Activated CD8-positive, alpha-beta T cell treated with anti-CD3 and anti-CD28 coated beads for 36 hours (primary cell): ENCODE results near the gene STAG1. TPM values are rescaled to one million over a fixed set of nuclear protein-coding genes. Genes with fewer than 3 reads are reported as not detected.
"Not testable (repeated sequence)": the region's sequence is repeated elsewhere in the genome, so short reads cannot be mapped to it uniquely, and the experiment has no call there.

Experiments
- ATAC-seq: fragments of 200-7000 bp; cut with Tn5 transposase; one replicate; pipeline ENCODE4 v1.10.0; 2021; ENCODE audit warnings: mild to moderate bottlenecking, moderate library complexity
- CTCF ChIA-PET: fragments of 350-600 bp; sonication (Branson Sonifier 250); formaldehyde crosslinking; loops from one replicate; lab custom pipeline; 2021; ENCODE audit warnings: antibody characterized with exemption; lab: Charles Lee
- POLR2A ChIA-PET: fragments of 350-600 bp; sonication (Branson Sonifier 250); formaldehyde crosslinking; loops from one replicate; lab custom pipeline; 2021; ENCODE audit warnings: antibody characterized with exemption; lab: Charles Lee
- DNase-seq: peaks from one replicate; pipeline ENCODE4 v3.0.0-alpha.2; 2020
- H3K27ac Mint-ChIP-seq: one replicate; pipeline ENCODE4 v1.8.0; 2021; ENCODE audit warnings: mild to moderate bottlenecking, mixed read lengths
- H3K27me3 Mint-ChIP-seq: one replicate; pipeline ENCODE4 v1.8.0; 2021; ENCODE audit warnings: mixed read lengths
- H3K36me3 Mint-ChIP-seq: one replicate; pipeline ENCODE4 v1.8.0; 2021; ENCODE audit warnings: low read depth, mixed read lengths
- H3K4me1 Mint-ChIP-seq: one replicate; pipeline ENCODE4 v1.8.0; 2021; ENCODE audit warnings: low read depth, mixed read lengths
- H3K4me3 Mint-ChIP-seq: one replicate; pipeline ENCODE4 v1.8.0; 2021; ENCODE audit warnings: mild to moderate bottlenecking, moderate library complexity, mixed read lengths
- H3K9me3 Mint-ChIP-seq: one replicate; pipeline ENCODE4 v1.8.0; 2021; ENCODE audit warnings: mixed read lengths
- intact Hi-C: fragments of 100-400 bp; cut with micrococcal nuclease; formaldehyde crosslinking; loops from one replicate; pipeline ENCODE4 v1.10.0; 2022
- total RNA-seq, 2 experiments: library from RNA; stranded (reverse); gene quantifications; one replicate each; pipeline ENCODE4 v1.2.3, GENCODE V29; 2021
- TF ChIP-seq, protein P1 (sequence below): fragments of 200-600 bp; IDR thresholded peaks from one replicate; pipeline ENCODE4 v1.8.0; 2022; ENCODE audit warnings: antibody characterized with exemption, mild to moderate bottlenecking

Gene STAG1
- total RNA-seq, 2 experiments from 2014 or later: 32.5 to 32.8 TPM

GRCh38 chr3:136516656-136517055 lies 235.5 kb downstream of the STAG1 start:
- H3K4me3 Mint-ChIP-seq: no peak overlapping the region
- ATAC-seq (no peak), DNase-seq (no peak)
- POLR2A ChIA-PET: no interaction called here
- H3K4me1 Mint-ChIP-seq: no peaks in the 10 kb centered on the region
- H3K9me3 Mint-ChIP-seq: no peaks in the 10 kb centered on the region
- intact Hi-C loops: no loop called here
- H3K36me3 Mint-ChIP-seq: peaks cover 21% of the 10 kb centered on the region
- H3K27ac Mint-ChIP-seq: no peak overlapping the region
- H3K27me3 Mint-ChIP-seq: no peaks in the 10 kb centered on the region
- TF ChIP-seq, protein P1, sequence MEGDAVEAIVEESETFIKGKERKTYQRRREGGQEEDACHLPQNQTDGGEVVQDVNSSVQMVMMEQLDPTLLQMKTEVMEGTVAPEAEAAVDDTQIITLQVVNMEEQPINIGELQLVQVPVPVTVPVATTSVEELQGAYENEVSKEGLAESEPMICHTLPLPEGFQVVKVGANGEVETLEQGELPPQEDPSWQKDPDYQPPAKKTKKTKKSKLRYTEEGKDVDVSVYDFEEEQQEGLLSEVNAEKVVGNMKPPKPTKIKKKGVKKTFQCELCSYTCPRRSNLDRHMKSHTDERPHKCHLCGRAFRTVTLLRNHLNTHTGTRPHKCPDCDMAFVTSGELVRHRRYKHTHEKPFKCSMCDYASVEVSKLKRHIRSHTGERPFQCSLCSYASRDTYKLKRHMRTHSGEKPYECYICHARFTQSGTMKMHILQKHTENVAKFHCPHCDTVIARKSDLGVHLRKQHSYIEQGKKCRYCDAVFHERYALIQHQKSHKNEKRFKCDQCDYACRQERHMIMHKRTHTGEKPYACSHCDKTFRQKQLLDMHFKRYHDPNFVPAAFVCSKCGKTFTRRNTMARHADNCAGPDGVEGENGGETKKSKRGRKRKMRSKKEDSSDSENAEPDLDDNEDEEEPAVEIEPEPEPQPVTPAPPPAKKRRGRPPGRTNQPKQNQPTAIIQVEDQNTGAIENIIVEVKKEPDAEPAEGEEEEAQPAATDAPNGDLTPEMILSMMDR: no peak
- CTCF ChIA-PET: no interaction called here

GRCh38 chr3:136516095-136516494 lies 236.1 kb downstream of the STAG1 start:
- Mint-ChIP-seq H3K4me3 (no peak overlapping the region), H3K4me1 (no peaks in the 10 kb centered on the region), H3K27ac (no peak overlapping the region), H3K27me3 (no peaks in the 10 kb centered on the region), H3K36me3 (peaks cover 20% of the 10 kb centered on the region), H3K9me3 (no peaks in the 10 kb centered on the region)
- TF ChIP-seq, protein P1: no peak
- POLR2A ChIA-PET: no interaction called here
- ATAC-seq (no peak), DNase-seq (no peak)
- intact Hi-C loops: no loop called here
- CTCF ChIA-PET: no interaction called here

- H3K4me3 Mint-ChIP-seq, H3K27ac Mint-ChIP-seq, H3K27me3 Mint-ChIP-seq, H3K4me1 Mint-ChIP-seq, POLR2A ChIA-PET, DNase-seq, CTCF ChIA-PET, intact Hi-C loops, ATAC-seq, H3K9me3 Mint-ChIP-seq: not testable (repeated sequence)
- H3K36me3 Mint-ChIP-seq: peaks cover 16% of the 10 kb centered on the region
Measured at GRCh38 chr3:136514533-136514932, 237.6 kb downstream of the STAG1 start.

DNA sequence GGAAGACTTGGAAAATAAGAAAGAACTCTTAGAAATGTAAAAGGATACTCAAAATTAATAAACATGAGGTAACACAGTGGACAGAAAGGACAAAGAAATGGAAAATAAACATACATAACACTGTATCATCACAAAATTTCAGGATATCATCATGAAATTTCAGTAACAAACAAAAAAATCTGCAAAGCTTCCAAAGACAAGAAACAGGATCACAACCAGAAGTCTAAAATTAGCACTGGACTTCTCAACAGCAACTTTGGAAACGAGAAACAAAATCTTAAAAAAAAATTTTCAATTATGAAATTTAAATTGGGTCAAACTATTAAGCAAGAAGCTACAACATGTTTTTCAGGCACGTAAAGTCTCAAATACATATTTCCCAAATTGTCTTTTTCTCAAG lies 238.8 kb downstream of the STAG1 start:
- Mint-ChIP-seq H3K27me3 (no peaks in the 10 kb centered on the region), H3K27ac (no peak overlapping the region), H3K4me3 (no peak overlapping the region), H3K36me3 (peaks cover 16% of the 10 kb centered on the region), H3K9me3 (no peaks in the 10 kb centered on the region), H3K4me1 (no peaks in the 10 kb centered on the region)
- intact Hi-C loops: no loop called here
- DNase-seq (no peak), ATAC-seq (no peak)
- TF ChIP-seq, protein P1: no peak
- POLR2A ChIA-PET: no interaction called here
- CTCF ChIA-PET: no interaction called here

DNA sequence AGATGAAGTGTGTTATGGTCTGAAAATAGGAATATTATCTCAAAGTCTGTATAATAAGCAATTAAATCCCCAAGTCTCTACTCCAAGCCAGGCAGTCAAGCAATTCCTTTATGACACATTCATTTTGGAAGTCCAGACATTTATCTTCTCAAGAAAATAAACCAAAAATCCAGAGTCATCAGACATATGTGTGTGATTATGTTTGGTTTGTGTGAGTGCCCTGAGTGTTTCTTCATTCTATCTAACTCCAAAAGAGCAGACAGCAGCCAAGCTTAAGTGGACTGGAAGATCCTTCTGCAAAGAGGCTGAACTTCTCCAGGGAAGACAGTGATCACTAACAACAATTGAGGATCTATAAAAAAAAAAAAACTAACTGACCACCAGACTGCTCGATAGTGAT lies 239.8 kb downstream of the STAG1 start:
- Mint-ChIP-seq H3K27ac (no peak overlapping the region), H3K4me1 (no peaks in the 10 kb centered on the region), H3K4me3 (no peak overlapping the region), H3K36me3 (peaks cover 16% of the 10 kb centered on the region), H3K9me3 (no peaks in the 10 kb centered on the region), H3K27me3 (no peaks in the 10 kb centered on the region)
- intact Hi-C loops: no loop called here
- TF ChIP-seq, protein P1: no peak
- POLR2A ChIA-PET: no interaction called here
- CTCF ChIA-PET: no interaction called here
- no peak for ATAC-seq
- no peak for DNase-seq

GRCh38 chr3:136505676-136506075 lies 246.5 kb downstream of the STAG1 start:
- H3K9me3 Mint-ChIP-seq: no peaks in the 10 kb centered on the region
- peaks cover 3% of the 10 kb centered on the region for H3K36me3 Mint-ChIP-seq
- TF ChIP-seq, protein P1: no peak
- H3K27me3 Mint-ChIP-seq: no peaks in the 10 kb centered on the region
- H3K4me3 Mint-ChIP-seq: no peak overlapping the region
- ChIA-PET CTCF (no interaction called here), POLR2A (no interaction called here)
- no peak for DNase-seq
- ATAC-seq: no peak
- intact Hi-C loops: no loop called here
- H3K27ac Mint-ChIP-seq: no peak overlapping the region
- H3K4me1 Mint-ChIP-seq: peaks cover 5% of the 10 kb centered on the region
